ENCODE measurements around the gene CHD2.

CHD2 gene

GRCh38 chr15:92963794-92964193, 63.7 kb downstream of the CHD2 start:
- no peak for DNase-seq

GRCh38 chr15:92968926-92969651, 69.0 kb downstream of the CHD2 start:
- no peak for DNase-seq

- no peak for DNase-seq
Observed at GRCh38 chr15:92970656-92971055, 70.5 kb downstream of the CHD2 start.

- no peak for DNase-seq
Observed at GRCh38 chr15:92971081-92971480, 71.0 kb downstream of the CHD2 start.

- no peak for DNase-seq
Observed at GRCh38 chr15:92971713-92972112, 71.6 kb downstream of the CHD2 start.

GRCh38 chr15:92974183-92974915, 74.2 kb downstream of the CHD2 start:
- no peak for DNase-seq

GRCh38 chr15:92979011-92979701, 79.0 kb downstream of the CHD2 start:
- no peak for DNase-seq

GRCh38 chr15:92981333-92981732, 81.2 kb downstream of the CHD2 start:
- no peak for DNase-seq

GRCh38 chr15:92984161-92984560, 84.0 kb downstream of the CHD2 start:
- no peak for DNase-seq

GRCh38 chr15:92989470-92989869, 89.3 kb downstream of the CHD2 start:
- no peak for DNase-seq

- no peak for DNase-seq
Observed at GRCh38 chr15:92990031-92990430, 89.9 kb downstream of the CHD2 start.

GRCh38 chr15:92992720-92993119, 92.6 kb downstream of the CHD2 start:
- no peak for DNase-seq

- DNase-seq = no peak
Observed at GRCh38 chr15:92997821-92998220, 97.7 kb downstream of the CHD2 start.

GRCh38 chr15:93001156-93001555, 101.0 kb downstream of the CHD2 start:
- DNase-seq = no peak

GRCh38 chr15:93001881-93002280, 101.8 kb downstream of the CHD2 start:
- peak in 1 of 2 experiments; percentile 14 for DNase-seq

GRCh38 chr15:93005133-93005532, 105.0 kb downstream of the CHD2 start:
- no peak for DNase-seq

GRCh38 chr15:93007994-93008393, 107.9 kb downstream of the CHD2 start:
- no peak for DNase-seq

GRCh38 chr15:93012786-93013185, 112.7 kb downstream of the CHD2 start:
- DNase-seq = no peak

- DNase-seq = no peak
Observed at GRCh38 chr15:93017526-93017925, 117.4 kb downstream of the CHD2 start.

GRCh38 chr15:93018574-93018973, 118.5 kb downstream of the CHD2 start:
- peak in 1 of 2 experiments; percentile 35 for DNase-seq

GRCh38 chr15:93019090-93019489, 119.0 kb downstream of the CHD2 start:
- no peak for DNase-seq

- no peak for DNase-seq
Observed at GRCh38 chr15:93019971-93020370, 119.8 kb downstream of the CHD2 start.

GRCh38 chr15:93020976-93021772, 121.0 kb downstream of the CHD2 start:
- no peak for DNase-seq

Measured in SW 1271 (cell line).